NCI-H69 (cell line): ENCODE data around the gene ACACA.
A peak's percentile ranks its signal among the peaks of the same experiment; 100 is the strongest.
"Not testable (repeated sequence)": the region's sequence is repeated elsewhere in the genome, so short reads cannot be mapped to it uniquely, and the experiment has no call there.

ENCODE experiments used
- DNase-seq: peaks from one replicate; lab custom pipeline; 2025; lab: John Stamatoyannopoulos, UW

ACACA gene

GRCh38 chr17:37098152-37098551, 308.5 kb downstream of the ACACA start:
- no peak for DNase-seq

GRCh38 chr17:37097154-37097553, 309.5 kb downstream of the ACACA start:
- no peak for DNase-seq

GRCh38 chr17:37096071-37096470, 310.6 kb downstream of the ACACA start:
- DNase-seq = no peak

GRCh38 chr17:37094391-37094790, 312.2 kb downstream of the ACACA start:
- no peak for DNase-seq

GRCh38 chr17:37092701-37093100, 313.9 kb downstream of the ACACA start:
- DNase-seq = no peak

GRCh38 chr17:37092071-37092470, 314.6 kb downstream of the ACACA start:
- no peak for DNase-seq

GRCh38 chr17:37090941-37091340, 315.7 kb downstream of the ACACA start:
- DNase-seq = no peak

- DNase-seq = peak; percentile 65
Measured at GRCh38 chr17:37089956-37090355, 316.7 kb downstream of the ACACA start.

- no peak for DNase-seq
Measured at GRCh38 chr17:37088913-37089312, 317.7 kb downstream of the ACACA start.

- peak; percentile 14 for DNase-seq
Measured at GRCh38 chr17:37088459-37088858, 318.2 kb downstream of the ACACA start.

GRCh38 chr17:37087683-37088082, 319.0 kb downstream of the ACACA start:
- no peak for DNase-seq

- DNase-seq = no peak
Measured at GRCh38 chr17:37086948-37087347, 319.7 kb downstream of the ACACA start.

GRCh38 chr17:37086334-37086733, 320.3 kb downstream of the ACACA start:
- no peak for DNase-seq

- no peak for DNase-seq
Measured at GRCh38 chr17:37084372-37084771, 322.3 kb downstream of the ACACA start.

GRCh38 chr17:37083456-37083855, 323.2 kb downstream of the ACACA start:
- DNase-seq = no peak

- DNase-seq = no peak
Measured at GRCh38 chr17:37082985-37083384, 323.7 kb downstream of the ACACA start.

- peak; percentile 21 for DNase-seq
Measured at GRCh38 chr17:37082311-37082860, 324.2 kb downstream of the ACACA start.

- no peak for DNase-seq
Measured at GRCh38 chr17:37081287-37081686, 325.3 kb downstream of the ACACA start.

GRCh38 chr17:37079735-37080134, 326.9 kb downstream of the ACACA start:
- no peak for DNase-seq

GRCh38 chr17:37079065-37079708, 327.4 kb downstream of the ACACA start:
- no peak for DNase-seq

- not testable (repeated sequence) for DNase-seq
Measured at GRCh38 chr17:37073464-37073863, 333.2 kb downstream of the ACACA start.

GRCh38 chr17:37069087-37069486, 337.5 kb downstream of the ACACA start:
- DNase-seq = peak; percentile 27

GRCh38 chr17:37068266-37068665, 338.4 kb downstream of the ACACA start:
- DNase-seq = no peak

GRCh38 chr17:37067555-37068111, 339.0 kb downstream of the ACACA start:
- DNase-seq = peak; percentile 17
